Hypothalamus (tissue), 51 donors: Measurements from ENCODE around the gene MRPS35.

Experiments used
- DNase-seq, 51 donors: peaks; one replicate each; lab custom pipeline; 2025; lab: John Stamatoyannopoulos, UW

The MRPS35 gene

DNA sequence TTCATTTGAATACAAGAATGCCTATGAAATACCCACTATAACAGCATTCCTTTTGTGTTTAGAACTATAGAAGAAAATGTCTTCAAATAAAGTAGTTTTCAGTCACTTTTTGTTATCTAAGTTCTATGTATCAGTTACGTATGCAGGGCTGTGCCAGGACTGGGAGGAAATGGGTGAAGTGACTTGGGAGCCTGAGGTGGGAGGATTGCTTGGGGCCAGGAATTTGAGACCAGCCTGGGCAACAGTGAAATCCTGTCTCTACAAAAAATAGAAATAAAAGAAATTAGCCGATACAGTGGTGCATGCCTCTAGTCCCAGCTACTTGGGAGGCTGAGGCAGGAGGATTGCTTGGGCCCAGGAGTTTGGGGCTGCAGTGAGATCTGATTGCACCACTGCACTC is 92.3 kb downstream of the MRPS35 start:
- no peak for DNase-seq

DNA sequence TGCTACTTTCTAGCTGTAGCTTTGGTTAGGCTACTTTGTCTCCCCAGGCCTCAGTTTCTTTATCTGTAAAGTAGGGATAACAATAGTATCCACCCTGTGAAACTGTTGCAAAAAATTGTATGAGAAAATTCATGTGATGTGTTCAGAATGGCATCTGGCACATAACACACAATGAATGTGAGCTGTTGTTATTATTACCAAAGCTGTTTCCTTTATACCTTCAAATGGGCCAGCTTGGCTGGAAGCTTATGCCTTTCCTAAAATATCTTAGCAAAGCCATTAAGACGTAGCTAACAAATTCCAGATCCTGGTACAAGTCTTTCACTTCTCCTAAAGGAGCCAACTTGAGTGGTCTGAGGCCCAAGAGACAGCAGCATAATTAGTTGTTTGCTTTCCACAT is 94.6 kb downstream of the MRPS35 start:
- DNase-seq: no peak
